Measurements from ENCODE around the gene LMLN.

LMLN gene

GRCh38 chr3:198030125-198030524 lies 70.1 kb downstream of the LMLN start:
- Histone ChIP-seq H3K79me2 (ENCODE audit: insufficient read depth, low read length) (no peaks in the 10 kb centered on the region), H4K20me1 (ENCODE audit: insufficient read depth, low read length, poor library complexity, severe bottlenecking) (no peaks in the 10 kb centered on the region), H3K4me3 (ENCODE audit: low read length, poor library complexity, severe bottlenecking) (no peak overlapping the region), H2AFZ (ENCODE audit: low read length) (no peak overlapping the region), H3K4me2 (ENCODE audit: low read depth, low read length, poor library complexity, severe bottlenecking) (no peak overlapping the region), H3K9me3 (ENCODE audit: insufficient read depth, low read depth, low read length) (no peaks in the 10 kb centered on the region), H3K36me3 (ENCODE audit: insufficient read depth, low read length) (no peaks in the 10 kb centered on the region), H3K4me1 (ENCODE audit: insufficient read depth, low read length, poor library complexity, severe bottlenecking) (peaks cover 10% of the 10 kb centered on the region), H3K9ac (ENCODE audit: low read depth, low read length, poor library complexity, severe bottlenecking) (no peak overlapping the region), H3K9me2 (replicated peaks; ENCODE audit: low read depth, low read length) (no peaks in the 10 kb centered on the region), H3K27me3 (ENCODE audit: insufficient read depth, low read length, poor library complexity, severe bottlenecking) (no peaks in the 10 kb centered on the region), H3F3A (ENCODE audit: low read depth) (no peaks in the 10 kb centered on the region)
- TF ChIP-seq CTCF (conservative IDR thresholded peaks at IDR 0.05; ENCODE audit: low read length): no peak

- Histone ChIP-seq H3K9me2 (replicated peaks; ENCODE audit: low read depth, low read length) (no peaks in the 10 kb centered on the region), H2AFZ (ENCODE audit: low read length) (0 out of 2 replicates have a peak overlapping the region, but pooled peaks have one; percentile 23), H3K4me3 (ENCODE audit: low read length, poor library complexity, severe bottlenecking) (no peak overlapping the region), H3F3A (ENCODE audit: low read depth) (no peaks in the 10 kb centered on the region), H3K36me3 (ENCODE audit: insufficient read depth, low read length) (no peaks in the 10 kb centered on the region), H4K20me1 (ENCODE audit: insufficient read depth, low read length, poor library complexity, severe bottlenecking) (no peaks in the 10 kb centered on the region), H3K4me1 (ENCODE audit: insufficient read depth, low read length, poor library complexity, severe bottlenecking) (peaks cover 10% of the 10 kb centered on the region), H3K9me3 (ENCODE audit: insufficient read depth, low read depth, low read length) (no peaks in the 10 kb centered on the region), H3K79me2 (ENCODE audit: insufficient read depth, low read length) (no peaks in the 10 kb centered on the region), H3K9ac (ENCODE audit: low read depth, low read length, poor library complexity, severe bottlenecking) (no peak overlapping the region), H3K4me2 (ENCODE audit: low read depth, low read length, poor library complexity, severe bottlenecking) (no peak overlapping the region), H3K27me3 (ENCODE audit: insufficient read depth, low read length, poor library complexity, severe bottlenecking) (no peaks in the 10 kb centered on the region)
- TF ChIP-seq CTCF (conservative IDR thresholded peaks at IDR 0.05; ENCODE audit: low read length): no peak
- no peak for TF ChIP-seq EZH2phosphoT487 (IDR thresholded peaks at IDR 0.05; ENCODE audit: borderline replicate concordance)
Measured at GRCh38 chr3:198030726-198031125, 70.7 kb downstream of the LMLN start.

- Histone ChIP-seq H3K27me3 (ENCODE audit: insufficient read depth, low read length, poor library complexity, severe bottlenecking) (no peaks in the 10 kb centered on the region), H3F3A (ENCODE audit: low read depth) (no peaks in the 10 kb centered on the region), H4K20me1 (ENCODE audit: insufficient read depth, low read length, poor library complexity, severe bottlenecking) (no peaks in the 10 kb centered on the region), H3K36me3 (ENCODE audit: insufficient read depth, low read length) (no peaks in the 10 kb centered on the region), H3K4me3 (ENCODE audit: low read length, poor library complexity, severe bottlenecking) (no peak overlapping the region), H3K9ac (ENCODE audit: low read depth, low read length, poor library complexity, severe bottlenecking) (no peak overlapping the region), H3K9me2 (replicated peaks; ENCODE audit: low read depth, low read length) (no peaks in the 10 kb centered on the region), H3K79me2 (ENCODE audit: insufficient read depth, low read length) (no peaks in the 10 kb centered on the region), H3K4me2 (ENCODE audit: low read depth, low read length, poor library complexity, severe bottlenecking) (no peak overlapping the region), H3K4me1 (ENCODE audit: insufficient read depth, low read length, poor library complexity, severe bottlenecking) (peaks cover 10% of the 10 kb centered on the region), H3K9me3 (ENCODE audit: insufficient read depth, low read depth, low read length) (no peaks in the 10 kb centered on the region), H2AFZ (ENCODE audit: low read length) (peak overlapping the region; percentile 4; the same call in 1 of the 2 replicates)
- TF ChIP-seq CTCF (conservative IDR thresholded peaks at IDR 0.05; ENCODE audit: low read length) (no peak), EZH2phosphoT487 (IDR thresholded peaks at IDR 0.05; ENCODE audit: borderline replicate concordance) (no peak)
Measured at GRCh38 chr3:198032039-198032936, 72.3 kb downstream of the LMLN start.
